H9 (cell line): ENCODE measurements around the gene TGFBR1. TPM values are rescaled to one million over a fixed set of nuclear protein-coding genes. Genes with fewer than 3 reads are reported as not detected.

Source experiments
- DNase-seq: peaks from one replicate; pipeline ENCODE4 v3.0.0-alpha.2; 2017
- H2AFZ ChIP-seq: one replicate; pipeline ENCODE4 v1.6.1; 2013; ENCODE audit warnings: mild to moderate bottlenecking, low read length, control low read depth, moderate library complexity
- H2AK5ac ChIP-seq: 2 replicates; pipeline ENCODE4 v1.6.1; 2013; ENCODE audit warnings: low read length, control low read depth, mixed read lengths; ENCODE audit not compliant: insufficient read length
- H2BK120ac ChIP-seq: one replicate; pipeline ENCODE4 v1.6.1; 2013; ENCODE audit warnings: low read depth, mild to moderate bottlenecking, low read length, control low read depth, inconsistent platforms; ENCODE audit not compliant: poor library complexity, severe bottlenecking
- H2BK12ac ChIP-seq: 2 replicates; pipeline ENCODE4 v1.6.1; 2013; ENCODE audit warnings: low read length, control low read depth, mixed read lengths, low read depth; ENCODE audit not compliant: insufficient read length
- H2BK15ac ChIP-seq: 2 replicates; pipeline ENCODE4 v1.6.1; 2013; ENCODE audit warnings: low read depth, low read length, control low read depth
- H2BK20ac ChIP-seq: one replicate; pipeline ENCODE4 v1.6.1; 2013; ENCODE audit warnings: low read depth, mild to moderate bottlenecking, low read length, control low read depth, inconsistent platforms; ENCODE audit not compliant: poor library complexity, severe bottlenecking
- H2BK5ac ChIP-seq: 2 replicates; pipeline ENCODE4 v1.6.1; 2013; ENCODE audit warnings: low read length, control low read depth, mixed read lengths; ENCODE audit not compliant: insufficient read length
- H3K14ac ChIP-seq: 2 replicates; pipeline ENCODE4 v1.6.1; 2013; ENCODE audit warnings: low read length, control low read depth; ENCODE audit not compliant: insufficient read depth
- H3K18ac ChIP-seq: 2 replicates; pipeline ENCODE4 v1.6.1; 2013; ENCODE audit warnings: low read depth, mild to moderate bottlenecking, mixed read lengths, low read length, control low read depth; ENCODE audit not compliant: insufficient read length
- H3K23ac ChIP-seq: 2 replicates; pipeline ENCODE4 v1.6.1; 2013; ENCODE audit warnings: low read length, control low read depth, mixed read lengths, low read depth; ENCODE audit not compliant: insufficient read length
- H3K23me2 ChIP-seq: 2 replicates; pipeline ENCODE4 v1.6.1; 2013; ENCODE audit warnings: low read depth, mild to moderate bottlenecking, mixed read lengths, low read length, control low read depth; ENCODE audit not compliant: insufficient read length, poor library complexity, severe bottlenecking
- H3K27ac ChIP-seq: 2 replicates; pipeline ENCODE4 v1.5.1; 2013; ENCODE audit warnings: low read length, control low read depth, mixed read lengths, low read depth; ENCODE audit not compliant: insufficient read length
- H3K27me3 ChIP-seq: 2 replicates; pipeline ENCODE4 v1.6.1; 2013; ENCODE audit warnings: low read length, control low read depth, inconsistent platforms; ENCODE audit not compliant: insufficient read depth
- H3K4ac ChIP-seq: 2 replicates; pipeline ENCODE4 v1.6.1; 2013; ENCODE audit warnings: low read depth, mild to moderate bottlenecking, control low read depth, inconsistent platforms, low read length, moderate library complexity
- H3K4me1 ChIP-seq: 2 replicates; pipeline ENCODE4 v1.6.1; 2013; ENCODE audit warnings: low read length, control low read depth, inconsistent platforms; ENCODE audit not compliant: insufficient read depth
- H3K4me2 ChIP-seq: 2 replicates; pipeline ENCODE4 v1.6.1; 2013; ENCODE audit warnings: low read length, control low read depth, mixed read lengths; ENCODE audit not compliant: insufficient read length, insufficient read depth
- H3K56ac ChIP-seq: 2 replicates; pipeline ENCODE4 v1.6.1; 2013; ENCODE audit warnings: low read depth, mild to moderate bottlenecking, mixed read lengths, low read length, control low read depth; ENCODE audit not compliant: insufficient read length
- H3K79me1 ChIP-seq: 2 replicates; pipeline ENCODE4 v1.6.1; 2013; ENCODE audit warnings: low read depth, mild to moderate bottlenecking, moderate library complexity, low read length, control low read depth, inconsistent platforms; ENCODE audit not compliant: insufficient read depth, poor library complexity, severe bottlenecking
- H3K79me2 ChIP-seq: 2 replicates; pipeline ENCODE4 v1.6.1; 2013; ENCODE audit warnings: low read length, control low read depth, inconsistent platforms; ENCODE audit not compliant: insufficient read depth
- H3K9ac ChIP-seq: 2 replicates; pipeline ENCODE4 v1.6.1; 2013; ENCODE audit warnings: low read length, control low read depth, mixed read lengths; ENCODE audit not compliant: insufficient read length; ENCODE audit errors: extremely low read depth
- H3K9me3 ChIP-seq: one replicate; pipeline ENCODE4 v1.6.1; 2013; ENCODE audit warnings: low read depth, low read length, inconsistent platforms; ENCODE audit not compliant: control insufficient read depth
- H3T11ph ChIP-seq: one replicate; pipeline ENCODE4 v1.6.1; 2013; ENCODE audit warnings: mild to moderate bottlenecking, low read length, control low read depth, inconsistent platforms
- H4K20me1 ChIP-seq: one replicate; pipeline ENCODE4 v1.6.1; 2013; ENCODE audit not compliant: control insufficient read depth, insufficient read length, insufficient read depth
- H4K5ac ChIP-seq: 2 replicates; pipeline ENCODE4 v1.6.1; 2013; ENCODE audit warnings: low read depth, mild to moderate bottlenecking, mixed read lengths, low read length, control low read depth; ENCODE audit not compliant: insufficient read length
- H4K8ac ChIP-seq: replicated peaks from 2 replicates; pipeline ENCODE4 v1.6.1; 2013; ENCODE audit warnings: low read length, control low read depth, mixed read lengths, low read depth; ENCODE audit not compliant: insufficient read length
- H4K91ac ChIP-seq: 2 replicates; pipeline ENCODE4 v1.6.1; 2013; ENCODE audit warnings: low read depth, mild to moderate bottlenecking, moderate library complexity, mixed read lengths, low read length, control low read depth; ENCODE audit not compliant: insufficient read length
- H3K27ac Mint-ChIP-seq, 3 experiments: 2 replicates in 2 of 3; 3 replicates in 1 of 3; pipeline ENCODE4 v1.8.0; 2020 to 2021; ENCODE audit warnings: mixed read lengths in 3 of 3, mild to moderate bottlenecking in 1 of 3, moderate library complexity in 1 of 3
- H3K27me3 Mint-ChIP-seq: 2 replicates; pipeline ENCODE4 v1.8.0; 2021; ENCODE audit warnings: low read depth, mild to moderate bottlenecking, moderate library complexity, mixed read lengths
- H3K36me3 Mint-ChIP-seq, 3 experiments: 2 replicates in 2 of 3; 3 replicates in 1 of 3; pipeline ENCODE4 v1.8.0; 2020 to 2021; ENCODE audit warnings: low read depth in 3 of 3, mixed read lengths in 3 of 3; ENCODE audit not compliant: insufficient read depth in 1 of 3
- H3K4me1 Mint-ChIP-seq, 2 experiments: 2 replicates each; pipeline ENCODE4 v1.8.0; 2020; ENCODE audit warnings: mixed read lengths in 2 of 2
- H3K4me3 Mint-ChIP-seq, 2 experiments: 2 replicates in 1 of 2; 3 replicates in 1 of 2; pipeline ENCODE4 v1.8.0; 2020 to 2021; ENCODE audit warnings: mild to moderate bottlenecking in 2 of 2, mixed read lengths in 2 of 2, moderate library complexity in 1 of 2
- H3K9me3 Mint-ChIP-seq, 2 experiments: 2 replicates in 1 of 2; 3 replicates in 1 of 2; pipeline ENCODE4 v1.8.0; 2020; ENCODE audit warnings: mild to moderate bottlenecking in 2 of 2, mixed read lengths in 2 of 2, moderate library complexity in 1 of 2
- total RNA-seq: library from RNA; stranded (reverse); gene quantifications from 2 replicates; pipeline ENCODE4 v1.2.1, GENCODE V29; 2021
- TF ChIP-seq, protein P1 (sequence below): fragments of 200-600 bp; sonication (generic); conservative IDR thresholded peaks from 3 replicates; pipeline ENCODE4 v1.8.0; 2021; ENCODE audit warnings: antibody characterized with exemption, mild to moderate bottlenecking

TGFBR1 gene
- total RNA-seq, 1 experiment from 2014 or later: 59.3 TPM

DNA sequence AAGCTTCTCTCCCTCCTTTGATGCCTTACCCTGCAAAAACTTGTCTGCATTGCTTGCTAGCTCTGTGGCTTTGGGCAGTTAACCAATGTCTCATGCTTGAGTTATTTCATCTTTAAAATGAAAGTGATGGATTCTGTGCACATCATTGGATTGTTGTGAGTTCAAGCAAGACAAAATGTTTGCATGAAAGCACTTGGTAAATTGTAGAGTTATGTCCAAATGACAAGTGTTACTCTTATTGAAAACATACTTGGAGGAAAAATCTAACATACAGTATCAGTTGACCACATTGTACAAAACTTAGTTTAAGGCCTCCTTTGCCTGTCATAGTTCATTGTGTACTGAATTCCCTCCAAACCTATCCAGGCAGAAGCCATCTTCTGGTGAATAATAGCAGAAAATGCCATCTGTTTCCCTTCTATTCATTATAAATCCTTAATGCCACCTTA is 30.0 kb downstream of the TGFBR1 start:
- no peak overlapping the region for H4K8ac ChIP-seq
- no peak overlapping the region for H3K4me2 ChIP-seq
- Mint-ChIP-seq H3K4me1 (peaks cover 4% of the 10 kb centered on the region in 2 experiments), H3K27ac (no peak overlapping the region), H3K9me3 (no peaks in the 10 kb centered on the region), H3K36me3 (peaks cover 10 to 17% (median 14%) of the 10 kb centered on the region in 3 experiments; a peak in 6 of 7 replicates), H3K27me3 (no peaks in the 10 kb centered on the region), H3K4me3 (no peak overlapping the region)
- no peak overlapping the region for H3K27ac ChIP-seq
- no peak overlapping the region for H2AFZ ChIP-seq
- no peak overlapping the region for H3K23ac ChIP-seq
- no peak overlapping the region for H2BK5ac ChIP-seq
- no peaks in the 10 kb centered on the region for H3K79me2 ChIP-seq
- H2BK120ac ChIP-seq: no peak overlapping the region
- no peak overlapping the region for H2BK20ac ChIP-seq
- no peak overlapping the region for H2BK12ac ChIP-seq
- no peak overlapping the region for H3K56ac ChIP-seq
- H3K4me1 ChIP-seq: peaks cover 3% of the 10 kb centered on the region; the same call in 1 of the 2 replicates
- H2AK5ac ChIP-seq: no peak overlapping the region
- no peaks in the 10 kb centered on the region for H3K9me3 ChIP-seq
- no peak overlapping the region for H4K91ac ChIP-seq
- no peak overlapping the region for H3T11ph ChIP-seq
- H3K4ac ChIP-seq: no peak overlapping the region
- no peak overlapping the region for H2BK15ac ChIP-seq
- H3K79me1 ChIP-seq: no peaks in the 10 kb centered on the region
- H3K27me3 ChIP-seq: no peaks in the 10 kb centered on the region
- TF ChIP-seq, protein P1, sequence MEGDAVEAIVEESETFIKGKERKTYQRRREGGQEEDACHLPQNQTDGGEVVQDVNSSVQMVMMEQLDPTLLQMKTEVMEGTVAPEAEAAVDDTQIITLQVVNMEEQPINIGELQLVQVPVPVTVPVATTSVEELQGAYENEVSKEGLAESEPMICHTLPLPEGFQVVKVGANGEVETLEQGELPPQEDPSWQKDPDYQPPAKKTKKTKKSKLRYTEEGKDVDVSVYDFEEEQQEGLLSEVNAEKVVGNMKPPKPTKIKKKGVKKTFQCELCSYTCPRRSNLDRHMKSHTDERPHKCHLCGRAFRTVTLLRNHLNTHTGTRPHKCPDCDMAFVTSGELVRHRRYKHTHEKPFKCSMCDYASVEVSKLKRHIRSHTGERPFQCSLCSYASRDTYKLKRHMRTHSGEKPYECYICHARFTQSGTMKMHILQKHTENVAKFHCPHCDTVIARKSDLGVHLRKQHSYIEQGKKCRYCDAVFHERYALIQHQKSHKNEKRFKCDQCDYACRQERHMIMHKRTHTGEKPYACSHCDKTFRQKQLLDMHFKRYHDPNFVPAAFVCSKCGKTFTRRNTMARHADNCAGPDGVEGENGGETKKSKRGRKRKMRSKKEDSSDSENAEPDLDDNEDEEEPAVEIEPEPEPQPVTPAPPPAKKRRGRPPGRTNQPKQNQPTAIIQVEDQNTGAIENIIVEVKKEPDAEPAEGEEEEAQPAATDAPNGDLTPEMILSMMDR: no peak
- H3K23me2 ChIP-seq: no peaks in the 10 kb centered on the region
- no peak for DNase-seq
- no peak overlapping the region for H3K9ac ChIP-seq
- no peak overlapping the region for H3K14ac ChIP-seq
- H3K18ac ChIP-seq: no peak overlapping the region
- H4K20me1 ChIP-seq: no peaks in the 10 kb centered on the region
- H4K5ac ChIP-seq: no peak overlapping the region
